HepG2 (cell line): ENCODE data around the gene TNFSF9. TPM values are rescaled to one million over a fixed set of nuclear protein-coding genes. Genes with fewer than 3 reads are reported as not detected.
A peak's percentile ranks its signal among the peaks of the same experiment; 100 is the strongest.

Source experiments
- ATAC-seq: fragments of 200-7000 bp; cut with Tn5 transposase; 3 replicates; pipeline ENCODE4 v1.9.1; 2020; ENCODE audit warnings: mild to moderate bottlenecking, moderate library complexity
- BruUV-seq: library from RNA; stranded (reverse); fragments of 400-500 nt; replicated peaks from 2 replicates; lab custom pipeline; 2021; lab: Mats Ljungman, UMichigan
- CTCF ChIA-PET: fragments of 300-600 bp; formaldehyde crosslinking; extraction: SDS; loops from one replicate; lab custom pipeline; 2021; ENCODE audit warnings: low total read pairs, inconsistent platforms, low intra/inter-chr PET ratio; lab: Yijun Ruan, JAX
- POLR2A ChIA-PET: fragments of 350-600 bp; sonication (Branson Sonifier 250); formaldehyde crosslinking; loops from one replicate; lab custom pipeline; 2020; ENCODE audit warnings: antibody characterized with exemption, inconsistent platforms; lab: Yijun Ruan, JAX
- DNase-seq: peaks from one replicate; pipeline ENCODE4 v3.0.0-alpha.2; 2015; ENCODE audit warnings: low spot score
- FAIRE-seq: peaks from 3 replicates; lab custom pipeline; 2011; peaks lifted over from hg19 to GRCh38; lab: Jason Lieb, UNC
- H2AFZ ChIP-seq: one replicate; pipeline ENCODE4 v1.6.1; 2011; ENCODE audit warnings: low read length, inconsistent platforms
- H3K27ac ChIP-seq: fragments of 300-600 bp; 3 replicates; pipeline ENCODE4 v1.8.0; 2011; ENCODE audit warnings: mixed run types, mild to moderate bottlenecking, mixed read lengths, low read length, inconsistent platforms; ENCODE audit not compliant: insufficient read depth; ENCODE audit errors: extremely low read length
- H3K27me3 ChIP-seq, 2 experiments: fragments of 200-600 bp in 1 of 2; 2 replicates in 1 of 2; 3 replicates in 1 of 2; pipeline versions ENCODE4 v1.6.0 to v1.8.0; 2011; ENCODE audit warnings: low read length in 2 of 2, mild to moderate bottlenecking in 2 of 2, moderate library complexity in 2 of 2, inconsistent platforms in 1 of 2; ENCODE audit not compliant: insufficient read depth in 2 of 2, control insufficient read depth in 1 of 2
- H3K36me3 ChIP-seq, 2 experiments: fragments of 200-600 bp in 1 of 2; replicated peaks in 1 of 2; 2 replicates in 1 of 2; 3 replicates in 1 of 2; pipeline versions ENCODE4 v1.5.1 to v1.8.0; 2011; ENCODE audit warnings: low read length in 2 of 2, inconsistent platforms in 1 of 2; ENCODE audit not compliant: insufficient read depth in 2 of 2, control insufficient read depth in 1 of 2
- H3K4me1 ChIP-seq: 2 replicates; pipeline ENCODE4 v1.5.1; 2012; ENCODE audit warnings: low read length, inconsistent platforms; ENCODE audit not compliant: insufficient read depth
- H3K4me2 ChIP-seq: 2 replicates; pipeline ENCODE4 v1.6.0; 2011; ENCODE audit warnings: low read depth, low read length, inconsistent platforms
- H3K4me3 ChIP-seq, 3 experiments: fragments of 200-600 bp in 1 of 3; sonication (generic), shearing (Covaris generic) in 1 of 3; replicated peaks in 1 of 3; 2 replicates each; pipeline ENCODE4 v1.5.1; 2011 to 2016; ENCODE audit warnings: low read length in 3 of 3, inconsistent platforms in 2 of 3, low read depth in 2 of 3, mild to moderate bottlenecking in 2 of 3, control low read depth in 1 of 3, mixed read lengths in 1 of 3; ENCODE audit not compliant: insufficient read depth in 1 of 3
- H3K79me2 ChIP-seq: one replicate; pipeline ENCODE4 v1.6.1; 2011; ENCODE audit warnings: low read length, inconsistent platforms; ENCODE audit not compliant: insufficient read depth
- H3K9ac ChIP-seq: 2 replicates; pipeline ENCODE4 v1.6.0; 2011; ENCODE audit warnings: mild to moderate bottlenecking, low read depth, low read length, inconsistent platforms; ENCODE audit not compliant: insufficient read depth
- H3K9me3 ChIP-seq: 2 replicates; pipeline ENCODE4 v1.5.1; 2012; ENCODE audit warnings: mild to moderate bottlenecking, low read length
- H4K20me1 ChIP-seq: 2 replicates; pipeline ENCODE4 v1.6.0; 2011; ENCODE audit warnings: inconsistent platforms, mild to moderate bottlenecking, low read length, moderate library complexity; ENCODE audit not compliant: insufficient read depth
- FOXO4 ChIP-seq: sonication (generic); formaldehyde crosslinking; conservative IDR thresholded peaks from 2 replicates; pipeline ENCODE4 v1.8.1; 2023; ENCODE audit warnings: missing genetic modification reagents
- HIVEP1 ChIP-seq: sonication (generic); formaldehyde crosslinking; IDR thresholded peaks from 2 replicates; pipeline ENCODE4 v1.4.0; 2020; ENCODE audit warnings: mild to moderate bottlenecking, missing genetic modification reagents
- HMG20A ChIP-seq: IDR thresholded peaks from 2 replicates; pipeline ENCODE4 v1.6.1; 2016; ENCODE audit warnings: borderline replicate concordance
- NONO ChIP-seq, 2 experiments: fragments of 450-650 bp in 1 of 2; sonication (generic) in 1 of 2; formaldehyde crosslinking in 1 of 2; IDR thresholded peaks in 1 of 2; conservative IDR thresholded peaks in 1 of 2; 2 replicates each; pipeline versions ENCODE4 v1.6.1 to v1.8.0; 2017 to 2022; ENCODE audit warnings: mild to moderate bottlenecking in 1 of 2, missing genetic modification reagents in 1 of 2, moderate library complexity in 1 of 2
- POLR2AphosphoS5 ChIP-seq: IDR thresholded peaks from 2 replicates; pipeline ENCODE4 v1.6.1; 2012; ENCODE audit warnings: low read depth, low read length
- RAD21 ChIP-seq: fragments of 450-650 bp; formaldehyde crosslinking; IDR thresholded peaks from 2 replicates; pipeline ENCODE4 v1.5.0; 2020; ENCODE audit warnings: mild to moderate bottlenecking
- SALL1 ChIP-seq: sonication (generic); formaldehyde crosslinking; IDR thresholded peaks from 2 replicates; pipeline ENCODE4 v1.8.0; 2022; ENCODE audit warnings: mild to moderate bottlenecking, missing genetic modification reagents
- SKI ChIP-seq: fragments of 450-650 bp; IDR thresholded peaks from one replicate; pipeline ENCODE4 v1.6.1; 2018; ENCODE audit warnings: mild to moderate bottlenecking; ENCODE audit not compliant: partially characterized antibody
- STAG1 ChIP-seq: sonication (generic); formaldehyde crosslinking; IDR thresholded peaks from 2 replicates; pipeline ENCODE4 v1.4.0; 2020; ENCODE audit warnings: missing genetic modification reagents
- ZBTB33 ChIP-seq: sonication (generic); formaldehyde crosslinking; IDR thresholded peaks from 2 replicates; pipeline ENCODE4 v1.4.0; 2020; ENCODE audit warnings: missing genetic modification reagents
- ZMYM4 ChIP-seq: sonication (generic); formaldehyde crosslinking; IDR thresholded peaks from 2 replicates; pipeline ENCODE4 v1.8.1; 2023; ENCODE audit warnings: mild to moderate bottlenecking, missing genetic modification reagents
- ZNF354B ChIP-seq: sonication (generic); formaldehyde crosslinking; IDR thresholded peaks from 2 replicates; pipeline ENCODE4 v1.8.0; 2022; ENCODE audit warnings: mild to moderate bottlenecking, missing genetic modification reagents
- ZNF768 ChIP-seq: sonication (generic); formaldehyde crosslinking; IDR thresholded peaks from 2 replicates; pipeline ENCODE4 v1.4.0; 2020; ENCODE audit warnings: missing genetic modification reagents
- WGBS: methylation state at CpG from one replicate; pipeline ENCODE4 v1.1.6; 2017; ENCODE audit warnings: low lambda C conversion rate; 5-methylcytosine and 5-hydroxymethylcytosine counted together
- in situ Hi-C: cut with HindIII; loops from 2 replicates; pipeline ENCODE4 v1.10.0; 2017; ENCODE audit warnings: low pct_unique_long_range_greater_than_20kb; ENCODE audit not compliant: extremely low pct_ligation_motif_present
- intact Hi-C: fragments of 100-400 bp; cut with micrococcal nuclease; formaldehyde crosslinking; loops from one replicate; pipeline ENCODE4 v1.10.0; 2022; ENCODE audit not compliant: unreplicated experiment
- polyA plus RNA-seq, 8 experiments: library from polyadenylated mRNA; depleted of rRNA in 3 of 8; stranded (reverse) in 7 of 8; unstranded in 1 of 8; fragments of >200 nt; fragmentation: Illumina TruSeq in 4 of 8; extraction: Trizol in 4 of 8; gene quantifications; 2 replicates each; pipeline versions ENCODE4 v1.2.1 to v1.2.3, GENCODE V29; 2011 to 2016; ENCODE audit warnings: low read depth in 4 of 8, missing spikeins in 1 of 8, mixed read lengths in 1 of 8; ENCODE audit not compliant: insufficient read depth in 1 of 8
- total RNA-seq, 5 experiments: library from RNA; depleted of rRNA; stranded (reverse); fragments of >200 nt; fragmentation: Illumina TruSeq; extraction: Trizol; gene quantifications; 2 replicates each; pipeline ENCODE4 v1.2.3, GENCODE V29; 2016; ENCODE audit warnings: low read depth in 1 of 5
- TF ChIP-seq, protein P1 (sequence below): IDR thresholded peaks from 2 replicates; pipeline ENCODE4 v1.6.1; 2016; ENCODE audit warnings: low read depth, control low read depth
- TF ChIP-seq, protein P2 (sequence below): sonication (generic); formaldehyde crosslinking; IDR thresholded peaks from 2 replicates; pipeline ENCODE4 v1.4.0; 2020; ENCODE audit warnings: missing genetic modification reagents

Gene TNFSF9
- total and polyA plus RNA-seq, 2 of the 13 experiments (the other 11 are each of a cell fraction or from before 2014, with no cell fraction given), result 1.0 to 1.8 TPM

- peak; percentile 44; the same call in 1 of the 2 replicates for TF ChIP-seq ZNF768 (CRISPR knock-in tag)
- TF ChIP-seq, protein P1, sequence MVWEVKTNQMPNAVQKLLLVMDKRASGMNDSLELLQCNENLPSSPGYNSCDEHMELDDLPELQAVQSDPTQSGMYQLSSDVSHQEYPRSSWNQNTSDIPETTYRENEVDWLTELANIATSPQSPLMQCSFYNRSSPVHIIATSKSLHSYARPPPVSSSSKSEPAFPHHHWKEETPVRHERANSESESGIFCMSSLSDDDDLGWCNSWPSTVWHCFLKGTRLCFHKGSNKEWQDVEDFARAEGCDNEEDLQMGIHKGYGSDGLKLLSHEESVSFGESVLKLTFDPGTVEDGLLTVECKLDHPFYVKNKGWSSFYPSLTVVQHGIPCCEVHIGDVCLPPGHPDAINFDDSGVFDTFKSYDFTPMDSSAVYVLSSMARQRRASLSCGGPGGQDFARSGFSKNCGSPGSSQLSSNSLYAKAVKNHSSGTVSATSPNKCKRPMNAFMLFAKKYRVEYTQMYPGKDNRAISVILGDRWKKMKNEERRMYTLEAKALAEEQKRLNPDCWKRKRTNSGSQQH, result no peak
These were observed at the start of gene TNFSF9 (continued) for GRCh38 chr19:6530386-6531162.

GRCh38 chr19:6481541-6482342 lies 49.1 kb upstream of the TNFSF9 start, which contains the start of gene DENND1C:
Gene DENND1C, minus strand, starts transcription at chr19:6481787. Its CDS starts 92 bp downstream, at chr19:6481695.
- DNase-seq (peak; percentile 47), ATAC-seq (peak; percentile 85), FAIRE-seq (peak; percentile 62)
- H3K79me2 ChIP-seq, result no peaks in the 10 kb centered on the region
- no peaks in the 10 kb centered on the region for H4K20me1 ChIP-seq
- H3K4me2 ChIP-seq, result peak within 1 kb of the TSS; percentile 18
- no peak within 1 kb of the TSS for H2AFZ ChIP-seq
- CTCF ChIA-PET, result interaction anchor here (0.8 to 1.3 kb wide), 4 partner anchors 35 to 382 kb away, joined by 3 to 6 read pairs (median 4); no protein-coding TSS in a partner anchor
- peaks cover 23% of the 10 kb centered on the region for H3K4me1 ChIP-seq
- H3K4me3 ChIP-seq, result peak within 1 kb of the TSS in 1 of 3 experiments; percentile 34; a peak in 1 of 6 replicates
- intact Hi-C loops, result loop anchor here (10.0 kb wide), 1 partner anchor 383 kb away; no protein-coding TSS in a partner anchor
- no peak within 1 kb of the TSS for H3K9ac ChIP-seq
- WGBS, result 11% methylated on average over 10 of the region's 24 CpGs
- BruUV-seq, result no TSS peak
- POLR2A ChIA-PET, result no interaction called here
- no peaks in the 10 kb centered on the region for H3K36me3 ChIP-seq
- H3K27ac ChIP-seq, result no peak within 1 kb of the TSS
- in situ Hi-C loops, result no loop called here
- H3K27me3 ChIP-seq, result peaks cover 2 to 16% of the 10 kb centered on the region in 2 experiments; a peak in 3 of 5 replicates
- no peaks in the 10 kb centered on the region for H3K9me3 ChIP-seq
- TF ChIP-seq NONO (IDR thresholded peaks at IDR 0.05) (no peak), NONO (CRISPR knock-in tag; conservative IDR thresholded peaks at IDR 0.05) (no peak), ZMYM4 (CRISPR knock-in tag) (0 out of 2 replicates have a peak, but pooled peaks have one; percentile 14), SALL1 (CRISPR knock-in tag) (peak; percentile 72), FOXO4 (no peak), HIVEP1 (CRISPR knock-in tag) (no peak), RAD21 (peak; percentile 64), STAG1 (CRISPR knock-in tag) (peak; percentile 63), ZNF354B (0 out of 2 replicates have a peak, but pooled peaks have one; percentile 44), SKI (peak; percentile 56), HMG20A (CRISPR knock-in tag) (0 out of 2 replicates have a peak, but pooled peaks have one; percentile 20), ZBTB33 (CRISPR knock-in tag) (0 out of 2 replicates have a peak, but pooled peaks have one; percentile 5), POLR2AphosphoS5 (no peak)
- TF ChIP-seq, protein P2, sequence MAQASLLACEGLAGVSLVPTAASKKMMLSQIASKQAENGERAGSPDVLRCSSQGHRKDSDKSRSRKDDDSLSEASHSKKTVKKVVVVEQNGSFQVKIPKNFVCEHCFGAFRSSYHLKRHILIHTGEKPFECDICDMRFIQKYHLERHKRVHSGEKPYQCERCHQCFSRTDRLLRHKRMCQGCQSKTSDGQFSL, result peak; percentile 100
